ENCODE data around the gene NHLRC2.

DNA sequence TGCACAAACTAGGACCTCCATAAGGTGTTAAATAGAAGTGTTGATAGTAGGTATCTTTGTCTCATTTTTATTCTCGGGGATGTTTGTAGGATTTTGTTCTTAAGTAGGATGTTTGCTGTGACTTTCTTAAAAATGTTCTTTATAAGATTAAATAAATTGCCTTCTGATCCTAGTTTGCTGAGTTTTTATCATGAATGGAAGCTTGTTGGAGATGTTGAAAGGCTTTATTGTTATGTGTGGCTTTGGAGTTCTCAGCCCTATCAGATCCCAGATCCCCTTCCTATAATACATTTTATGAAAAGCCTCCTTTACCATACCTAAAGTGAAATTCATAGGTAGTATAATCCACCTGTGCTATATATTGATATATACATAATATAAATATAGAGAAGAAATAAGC lies 40.1 kb downstream of the NHLRC2 start:
- TF ChIP-seq POLR2A (IDR thresholded peaks at IDR 0.05) (no peak), CTCF (IDR thresholded peaks at IDR 0.05) (no peak)
